ENCODE measurements around the gene OR13C8. TPM values are rescaled to one million over a fixed set of nuclear protein-coding genes. Genes with fewer than 3 reads are reported as not detected.

OR13C8 gene
- total RNA-seq, 4 donors from 2014 or later: not detected

GRCh38 chr9:104618104-104618503 lies 49.1 kb downstream of the OR13C8 start, which contains the start of gene OR13C9:
TSS of gene OR13C9 (minus strand) at chr9:104618204. CDS start at chr9:104618204, 0 bp downstream.
- Histone ChIP-seq H3K4me1 (no peaks in the 10 kb centered on the region), H3K36me3 (no peaks in the 10 kb centered on the region), H3K9me3 (no peaks in the 10 kb centered on the region), H3K4me3 (no peak within 1 kb of the TSS), H3K27ac (no peak within 1 kb of the TSS), H3K27me3 (no peaks in the 10 kb centered on the region)
- DNase-seq (ENCODE audit: low spot score in 2 of 2): no peak
- 65% methylated on average over 2 of the region's 2 CpGs for WGBS
- TF ChIP-seq POLR2AphosphoS5 (IDR thresholded peaks at IDR 0.05) (no peak), CTCF (IDR thresholded peaks at IDR 0.05) (no peak), EP300 (IDR thresholded peaks at IDR 0.05) (no peak), POLR2A (IDR thresholded peaks at IDR 0.05) (no peak)

Other genes starting within 250 kb of the OR13C8 start
- not detected for gene OR13F1, start 64.9 kb upstream of the OR13C8 start, total RNA-seq
- not detected for gene OR13C4, start 42.0 kb upstream of the OR13C8 start, total RNA-seq
- not detected for gene OR13C3, start 32.3 kb upstream of the OR13C8 start, total RNA-seq
- not detected for gene OR13C5, start 30.2 kb downstream of the OR13C8 start, total RNA-seq
- gene OR13C2, start 36.5 kb downstream of the OR13C8 start, total RNA-seq: not detected
- gene OR13C9, start 49.0 kb downstream of the OR13C8 start, total RNA-seq: not detected
- gene OR13D1, start 125.3 kb downstream of the OR13C8 start, total RNA-seq: not detected
- 10 to 100 TPM; 13.0 to 31.6 (median 23.1) TPM for gene NIPSNAP3A, start 178.5 kb downstream of the OR13C8 start, total RNA-seq
- gene NIPSNAP3B, start 195.0 kb downstream of the OR13C8 start, total RNA-seq: 1 to 10 TPM in 3 of 4 donors, under 1 TPM in 1; 0.26 to 5.1 (median 1.6) TPM

Measured in suprapubic skin (tissue), 4 donors.